ENCODE data around the gene SFMBT1.

DNA sequence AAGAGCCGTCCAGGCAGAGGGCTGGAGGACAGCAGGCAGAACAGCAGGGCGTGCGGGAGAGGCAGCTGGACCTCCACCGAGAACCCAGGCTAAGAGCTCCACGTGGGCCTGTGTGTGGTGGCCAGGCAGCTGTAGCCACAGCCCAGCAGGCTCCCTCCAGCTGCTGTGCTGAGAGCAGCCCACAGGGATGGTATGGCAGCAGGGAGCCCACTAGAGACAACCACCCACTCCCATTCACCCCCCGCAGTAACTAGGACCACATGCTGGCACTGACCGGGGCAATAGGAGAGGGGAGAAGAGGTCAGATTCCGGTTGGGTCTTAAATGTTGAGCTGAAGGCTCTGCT is 185.5 kb downstream of the SFMBT1 start:
- TF ChIP-seq USF2 (IDR thresholded peaks at IDR 0.05; ENCODE audit: low read depth, low read length): no peak
- TF ChIP-seq CTCF (conservative IDR thresholded peaks at IDR 0.05; ENCODE audit: low read depth, low read length): no peak
- TF ChIP-seq RCOR1 (IDR thresholded peaks at IDR 0.05; ENCODE audit: insufficient replicate concordance, low read length): no peak
- no peak for TF ChIP-seq CEBPB (IDR thresholded peaks at IDR 0.05; ENCODE audit: low read depth, low read length)

Data from IMR-90 (cell line).